SU-DHL-6 (cell line): Measurements from ENCODE around the gene BANP.

Experiments used
- H2AFZ ChIP-seq: fragments of 200-600 bp; sonication (generic); 2 replicates; pipeline ENCODE4 v1.6.1; 2014; ENCODE audit warnings: low read depth, mild to moderate bottlenecking, moderate library complexity, mixed read lengths, antibody characterized with exemption, low read length; ENCODE audit not compliant: severe bottlenecking
- H3F3A ChIP-seq: fragments of 200-600 bp; shearing (Covaris generic); 2 replicates; pipeline ENCODE4 v1.6.0; 2016; ENCODE audit warnings: antibody characterized with exemption, mild to moderate bottlenecking; ENCODE audit not compliant: insufficient read depth
- H3K27ac ChIP-seq: fragments of 200-600 bp; sonication (generic); 2 replicates; pipeline ENCODE4 v1.5.1; 2016; ENCODE audit warnings: low read depth, mild to moderate bottlenecking, low read length, moderate library complexity, mixed read lengths
- H3K27me3 ChIP-seq: fragments of 200-600 bp; sonication (generic), shearing (Covaris generic); 2 replicates; pipeline ENCODE4 v1.6.0; 2014; ENCODE audit warnings: mild to moderate bottlenecking, low read length
- H3K36me3 ChIP-seq: fragments of 200-600 bp; sonication (generic); 2 replicates; pipeline ENCODE4 v1.6.1; 2014; ENCODE audit warnings: mild to moderate bottlenecking, low read length, mixed read lengths
- H3K4me2 ChIP-seq: fragments of 300-600, 200-600 bp; shearing (Covaris generic), sonication (generic); 2 replicates; pipeline ENCODE4 v1.6.0; 2014; ENCODE audit warnings: low read length, low read depth, mild to moderate bottlenecking; ENCODE audit not compliant: poor library complexity, severe bottlenecking
- H3K4me3 ChIP-seq: fragments of 200-600 bp; sonication (generic); 2 replicates; pipeline ENCODE4 v1.5.1; 2014; ENCODE audit warnings: antibody characterized with exemption, low read length, mild to moderate bottlenecking, mixed read lengths; ENCODE audit not compliant: insufficient read depth, poor library complexity, severe bottlenecking
- H3K79me2 ChIP-seq: fragments of 200-600 bp; sonication (generic); 2 replicates; pipeline ENCODE4 v1.6.1; 2014; ENCODE audit warnings: mild to moderate bottlenecking, low read length, moderate library complexity; ENCODE audit not compliant: insufficient read depth
- H3K9ac ChIP-seq: fragments of 200-600 bp; sonication (generic); 2 replicates; pipeline ENCODE4 v1.7.0; 2014; ENCODE audit warnings: mild to moderate bottlenecking, low read length
- H3K9me2 ChIP-seq: fragments of 200-600 bp; sonication (generic); replicated peaks from 2 replicates; pipeline ENCODE4 v1.6.1; 2014; ENCODE audit warnings: low read length; ENCODE audit not compliant: insufficient read depth
- H3K9me3 ChIP-seq: fragments of 200-600 bp; sonication (generic); 2 replicates; pipeline ENCODE4 v1.6.1; 2014; ENCODE audit warnings: low read length, mixed read lengths; ENCODE audit not compliant: insufficient read depth
- H4K20me1 ChIP-seq: fragments of 200-600 bp; sonication (generic); 2 replicates; pipeline ENCODE4 v1.6.1; 2014; ENCODE audit warnings: low read depth, mild to moderate bottlenecking, antibody characterized with exemption, low read length, moderate library complexity, mixed read lengths
- EZH2phosphoT487 ChIP-seq: fragments of 200-600 bp; sonication (generic), shearing (Covaris generic); conservative IDR thresholded peaks from 2 replicates; pipeline ENCODE4 v1.6.1; 2018; ENCODE audit warnings: mild to moderate bottlenecking, antibody characterized with exemption, low read length, moderate library complexity, mixed read lengths
- TF ChIP-seq, protein P1 (sequence below): fragments of 200-600 bp; sonication (generic); IDR thresholded peaks from one replicate; pipeline ENCODE4 v1.5.1; 2017; ENCODE audit warnings: antibody characterized with exemption, mild to moderate bottlenecking, low read length, moderate library complexity; ENCODE audit not compliant: insufficient read depth, poor library complexity, severe bottlenecking

The BANP gene

DNA sequence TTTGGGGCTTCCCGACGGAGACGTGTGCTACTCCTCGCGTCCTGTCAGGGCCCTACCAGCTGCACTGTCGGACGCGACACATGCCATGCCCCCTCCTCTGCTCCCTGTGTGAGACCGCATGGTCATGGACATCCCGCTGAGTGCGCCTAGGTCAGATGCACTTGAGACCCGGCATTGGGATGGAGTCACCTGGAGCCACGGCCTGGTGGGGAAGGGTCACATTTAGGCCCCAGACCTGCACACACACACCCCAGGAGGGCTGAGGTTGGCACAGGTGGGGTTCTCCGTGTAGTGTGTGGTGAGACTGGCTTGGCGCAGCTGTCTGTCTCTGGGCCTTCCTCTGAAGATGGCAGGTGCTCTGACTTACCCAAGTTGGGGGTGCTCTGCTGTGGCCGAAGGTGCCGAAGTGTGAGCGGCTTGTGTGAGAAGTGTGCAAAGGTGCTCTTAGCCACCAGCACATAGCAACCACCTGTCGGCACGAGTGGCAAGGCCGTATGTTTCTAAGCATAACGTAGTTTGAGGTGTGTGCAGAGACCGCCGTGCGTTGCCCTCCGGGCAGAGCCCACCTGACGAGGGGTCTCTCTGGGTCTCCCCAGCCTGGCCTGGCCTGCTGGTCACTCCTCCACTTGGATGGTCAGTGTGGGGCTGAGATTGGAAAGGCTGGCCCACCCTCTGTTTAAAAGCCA lies 108.6 kb downstream of the BANP start:
- H2AFZ ChIP-seq = no peak overlapping the region
- no peaks in the 10 kb centered on the region; the same call in 1 of the 2 replicates for H4K20me1 ChIP-seq
- no peak for TF ChIP-seq EZH2phosphoT487
- TF ChIP-seq, protein P1, sequence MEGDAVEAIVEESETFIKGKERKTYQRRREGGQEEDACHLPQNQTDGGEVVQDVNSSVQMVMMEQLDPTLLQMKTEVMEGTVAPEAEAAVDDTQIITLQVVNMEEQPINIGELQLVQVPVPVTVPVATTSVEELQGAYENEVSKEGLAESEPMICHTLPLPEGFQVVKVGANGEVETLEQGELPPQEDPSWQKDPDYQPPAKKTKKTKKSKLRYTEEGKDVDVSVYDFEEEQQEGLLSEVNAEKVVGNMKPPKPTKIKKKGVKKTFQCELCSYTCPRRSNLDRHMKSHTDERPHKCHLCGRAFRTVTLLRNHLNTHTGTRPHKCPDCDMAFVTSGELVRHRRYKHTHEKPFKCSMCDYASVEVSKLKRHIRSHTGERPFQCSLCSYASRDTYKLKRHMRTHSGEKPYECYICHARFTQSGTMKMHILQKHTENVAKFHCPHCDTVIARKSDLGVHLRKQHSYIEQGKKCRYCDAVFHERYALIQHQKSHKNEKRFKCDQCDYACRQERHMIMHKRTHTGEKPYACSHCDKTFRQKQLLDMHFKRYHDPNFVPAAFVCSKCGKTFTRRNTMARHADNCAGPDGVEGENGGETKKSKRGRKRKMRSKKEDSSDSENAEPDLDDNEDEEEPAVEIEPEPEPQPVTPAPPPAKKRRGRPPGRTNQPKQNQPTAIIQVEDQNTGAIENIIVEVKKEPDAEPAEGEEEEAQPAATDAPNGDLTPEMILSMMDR = no peak
- H3K36me3 ChIP-seq = no peaks in the 10 kb centered on the region
- H3K79me2 ChIP-seq = no peaks in the 10 kb centered on the region
- H3K4me2 ChIP-seq = no peak overlapping the region
- no peak overlapping the region for H3K27ac ChIP-seq
- H3K4me3 ChIP-seq = no peak overlapping the region
- H3K27me3 ChIP-seq = no peaks in the 10 kb centered on the region
- no peaks in the 10 kb centered on the region for H3F3A ChIP-seq
- H3K9me2 ChIP-seq = no peaks in the 10 kb centered on the region
- H3K9ac ChIP-seq = no peak overlapping the region
- H3K9me3 ChIP-seq = no peaks in the 10 kb centered on the region

DNA sequence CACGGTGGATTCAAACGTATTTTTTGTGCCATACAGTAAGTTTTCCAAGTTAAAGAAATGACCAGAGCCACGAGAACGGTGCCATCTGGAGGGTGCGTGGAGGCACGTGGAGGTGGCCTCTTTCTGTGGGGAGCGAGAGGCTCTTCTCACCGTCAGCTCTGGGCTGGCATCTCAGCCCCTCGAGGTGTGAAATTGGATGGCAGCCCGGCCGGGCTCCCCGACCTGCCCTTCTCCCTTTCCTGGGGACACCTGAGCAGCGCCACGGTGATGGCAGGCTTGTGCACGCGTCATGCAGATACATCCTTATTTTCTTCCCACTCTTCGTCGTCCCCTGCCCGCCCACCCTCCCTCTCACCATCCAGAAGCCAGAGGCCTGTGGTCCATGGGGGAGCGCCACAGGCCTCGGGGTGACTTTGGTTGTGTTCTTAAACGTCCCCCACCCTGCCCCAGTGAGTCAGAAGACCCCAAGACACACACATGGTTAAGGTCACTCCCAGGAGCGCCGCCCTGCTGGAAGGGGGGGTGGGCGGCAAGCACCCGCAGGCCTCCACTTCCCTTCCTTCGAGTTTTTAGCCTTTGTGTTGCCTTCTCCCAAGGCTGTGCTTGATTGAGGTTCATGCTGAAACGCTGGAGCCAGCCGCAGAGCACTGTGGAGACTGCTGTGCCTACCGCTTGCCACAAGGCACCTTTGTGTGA lies 109.4 kb downstream of the BANP start:
- TF ChIP-seq EZH2phosphoT487 = no peak
- H3K9ac ChIP-seq = no peak overlapping the region
- no peaks in the 10 kb centered on the region for H3F3A ChIP-seq
- H3K27ac ChIP-seq = no peak overlapping the region
- no peaks in the 10 kb centered on the region for H3K27me3 ChIP-seq
- H4K20me1 ChIP-seq = no peaks in the 10 kb centered on the region; the same call in 1 of the 2 replicates
- H3K36me3 ChIP-seq = no peaks in the 10 kb centered on the region
- no peak overlapping the region for H3K4me2 ChIP-seq
- no peak overlapping the region for H3K4me3 ChIP-seq
- H3K9me3 ChIP-seq = no peaks in the 10 kb centered on the region
- no peaks in the 10 kb centered on the region for H3K79me2 ChIP-seq
- no peaks in the 10 kb centered on the region for H3K9me2 ChIP-seq
- H2AFZ ChIP-seq = no peak overlapping the region

DNA sequence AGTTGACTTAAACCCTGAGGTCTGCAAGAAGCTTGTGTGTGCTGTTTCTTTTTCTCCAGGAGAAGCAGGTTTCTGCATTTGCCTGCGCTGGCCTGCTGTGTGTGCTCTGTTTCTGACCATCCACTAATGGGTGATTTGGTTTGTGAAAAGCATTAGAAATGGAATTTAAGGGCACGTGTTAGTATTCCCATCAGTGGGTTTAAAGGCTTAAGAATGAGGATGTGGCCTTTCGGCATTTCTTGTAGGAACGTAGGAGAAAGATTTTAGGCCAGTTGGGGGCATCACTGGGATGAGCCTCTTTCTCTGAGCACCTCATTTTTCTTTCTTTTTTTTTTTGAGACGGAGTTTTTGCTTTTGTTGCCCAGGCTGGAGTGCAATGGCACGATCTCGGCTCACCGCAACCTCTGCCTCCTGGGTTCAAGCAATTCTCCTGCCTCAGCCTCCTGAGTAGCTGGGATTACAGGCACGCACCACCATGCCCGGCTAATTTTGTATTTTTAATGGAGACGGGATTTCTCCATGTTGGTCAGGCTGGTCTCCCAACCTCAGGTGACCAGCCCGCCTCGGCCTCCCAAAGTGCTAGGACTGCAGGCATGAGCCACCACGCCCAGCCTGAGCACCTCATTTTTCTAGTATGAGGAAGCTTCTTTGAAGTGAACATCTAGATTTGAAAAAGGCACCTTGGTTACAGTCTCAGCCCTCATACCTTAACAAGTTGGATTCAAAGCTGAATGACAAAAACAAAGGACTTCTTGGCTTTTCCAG lies 110.3 kb downstream of the BANP start:
- no peak overlapping the region for H3K27ac ChIP-seq
- H4K20me1 ChIP-seq = no peaks in the 10 kb centered on the region; the same call in 1 of the 2 replicates
- H3K36me3 ChIP-seq = no peaks in the 10 kb centered on the region
- no peak overlapping the region for H3K4me2 ChIP-seq
- H3K9me3 ChIP-seq = no peaks in the 10 kb centered on the region
- no peak overlapping the region for H2AFZ ChIP-seq
- H3F3A ChIP-seq = no peaks in the 10 kb centered on the region
- no peak overlapping the region for H3K9ac ChIP-seq
- H3K9me2 ChIP-seq = no peaks in the 10 kb centered on the region
- no peaks in the 10 kb centered on the region for H3K27me3 ChIP-seq
- H3K79me2 ChIP-seq = no peaks in the 10 kb centered on the region
- H3K4me3 ChIP-seq = no peak overlapping the region
- TF ChIP-seq, protein P1 = no peak
- TF ChIP-seq EZH2phosphoT487 = no peak
